Endodermal cell (in vitro differentiated cells): ENCODE data around the gene ISG20. TPM values are rescaled to one million over a fixed set of nuclear protein-coding genes. Genes with fewer than 3 reads are reported as not detected.
A peak's percentile ranks its signal among the peaks of the same experiment; 100 is the strongest.

Source experiments
- DNase-seq: peaks from one replicate; pipeline ENCODE4 v3.0.0-alpha.2; 2017
- H3K27ac ChIP-seq: 2 replicates; pipeline ENCODE4 v1.5.1; 2013; ENCODE audit warnings: mild to moderate bottlenecking, low read depth, low read length, moderate library complexity
- H3K27me3 ChIP-seq: 2 replicates; pipeline ENCODE4 v1.6.1; 2013; ENCODE audit warnings: mild to moderate bottlenecking, low read length, moderate library complexity; ENCODE audit not compliant: insufficient read depth, control insufficient read depth, poor library complexity, severe bottlenecking
- H3K36me3 ChIP-seq: 2 replicates; pipeline ENCODE4 v1.7.0; 2013; ENCODE audit warnings: mild to moderate bottlenecking, low read length, moderate library complexity; ENCODE audit not compliant: control insufficient read depth, insufficient read depth
- H3K4me1 ChIP-seq: one replicate; pipeline ENCODE4 v1.7.0; 2013; ENCODE audit warnings: low read length; ENCODE audit not compliant: control insufficient read depth, insufficient read depth
- H3K4me3 ChIP-seq: 2 replicates; pipeline ENCODE4 v1.5.1; 2013; ENCODE audit warnings: mild to moderate bottlenecking, low read length, moderate library complexity
- H3K9ac ChIP-seq: 2 replicates; pipeline ENCODE4 v1.6.1; 2013; ENCODE audit warnings: mild to moderate bottlenecking, low read length, moderate library complexity; ENCODE audit not compliant: poor library complexity, severe bottlenecking; ENCODE audit errors: extremely low read depth
- H3K9me3 ChIP-seq: 2 replicates; pipeline ENCODE4 v1.6.1; 2013; ENCODE audit warnings: mild to moderate bottlenecking, low read length, moderate library complexity; ENCODE audit not compliant: control insufficient read depth
- H3K27ac Mint-ChIP-seq: 2 replicates; pipeline ENCODE4 v1.8.0; 2020; ENCODE audit warnings: mixed read lengths
- H3K27me3 Mint-ChIP-seq: 2 replicates; pipeline ENCODE4 v1.8.0; 2021; ENCODE audit warnings: mild to moderate bottlenecking, mixed read lengths; ENCODE audit not compliant: insufficient read depth
- H3K36me3 Mint-ChIP-seq: 2 replicates; pipeline ENCODE4 v1.8.0; 2020; ENCODE audit warnings: low read depth, mixed read lengths
- H3K4me1 Mint-ChIP-seq: 2 replicates; pipeline ENCODE4 v1.8.0; 2020; ENCODE audit warnings: mixed read lengths
- H3K4me3 Mint-ChIP-seq: 2 replicates; pipeline ENCODE4 v1.8.0; 2020; ENCODE audit warnings: mild to moderate bottlenecking, moderate library complexity, mixed read lengths
- H3K9me3 Mint-ChIP-seq: 2 replicates; pipeline ENCODE4 v1.8.0; 2020; ENCODE audit warnings: mild to moderate bottlenecking, mixed read lengths
- WGBS, 2 experiments: methylation state at CpG; one replicate each; pipeline versions ENCODE4 v1.1.5 to v1.1.7; 2013; ENCODE audit warnings: missing lambda C conversion rate in 2 of 2, mixed read lengths in 1 of 2; ENCODE audit not compliant: insufficient coverage in 1 of 2, insufficient read length in 1 of 2; 5-methylcytosine and 5-hydroxymethylcytosine counted together
- total RNA-seq, 2 donors: library from RNA; stranded (reverse); fragmentation: NEBNext Ultra II Directional in 1 of 2; extraction: Animal tissue kit (Norgen Biotek cat#: 25700) in 1 of 2; gene quantifications; 2 replicates in 1 of 2; 3 replicates in 1 of 2; pipeline ENCODE4 v1.2.1, GENCODE V29; 2021
- TF ChIP-seq, protein P1 (sequence below): fragments of 200-600 bp; sonication (generic); conservative IDR thresholded peaks from 2 replicates; pipeline ENCODE4 v1.5.0; 2021; ENCODE audit warnings: antibody characterized with exemption, mild to moderate bottlenecking

Gene ISG20
- total RNA-seq, 2 donors from 2014 or later, result 9.3 to 11.4 TPM

DNA sequence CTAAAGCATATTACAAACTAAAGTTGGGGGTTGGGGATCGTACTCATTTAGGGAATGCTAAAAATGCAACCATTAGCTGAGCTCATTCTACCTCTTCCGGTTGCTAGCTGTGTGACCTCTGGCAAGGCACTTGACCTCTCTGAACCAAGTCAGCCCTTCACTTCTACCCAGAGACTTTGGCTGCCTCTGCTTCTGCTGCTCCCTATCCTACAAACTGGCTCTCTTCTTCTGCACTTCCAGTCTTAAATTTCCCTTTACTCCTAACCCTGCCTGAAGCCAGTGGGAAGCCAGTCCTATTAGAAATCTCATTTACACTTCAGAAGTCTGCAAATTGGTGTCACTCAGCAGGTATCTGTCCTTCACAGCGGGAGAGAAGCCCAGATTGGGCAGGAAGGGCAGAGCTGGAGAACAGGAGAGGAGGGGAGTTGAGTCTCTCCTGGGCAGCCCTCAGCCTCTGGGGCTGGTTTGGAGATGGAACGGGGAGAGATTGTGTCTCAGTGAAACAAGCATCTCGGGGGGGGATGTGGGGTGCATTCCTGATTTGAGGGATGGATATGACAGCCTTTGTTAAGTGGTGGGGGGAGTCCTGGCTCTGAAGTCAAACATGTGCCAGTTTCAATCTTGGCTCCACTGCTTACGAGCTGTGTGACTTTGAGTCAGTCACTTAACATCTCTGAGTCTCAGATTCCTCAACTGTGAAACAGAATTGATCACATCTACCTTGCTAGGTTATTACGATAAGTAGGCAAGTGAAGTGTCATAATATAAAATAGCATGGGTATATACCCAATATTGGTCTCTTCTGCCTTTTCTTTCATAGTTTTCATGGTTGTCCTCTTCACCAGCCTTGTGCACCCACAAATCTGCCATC is 25.5 kb upstream of the ISG20 start:
- Mint-ChIP-seq H3K9me3 (no peaks in the 10 kb centered on the region), H3K4me1 (peaks cover 56% of the 10 kb centered on the region), H3K27me3 (peaks cover 2% of the 10 kb centered on the region), H3K4me3 (no peak overlapping the region), H3K27ac (peak overlapping the region; percentile 79), H3K36me3 (peaks cover 51% of the 10 kb centered on the region)
- Histone ChIP-seq H3K27ac (no peak overlapping the region), H3K9ac (no peak overlapping the region), H3K27me3 (no peaks in the 10 kb centered on the region), H3K36me3 (peaks cover 94% of the 10 kb centered on the region), H3K4me1 (peaks cover 23% of the 10 kb centered on the region), H3K9me3 (no peaks in the 10 kb centered on the region), H3K4me3 (no peak overlapping the region)
- TF ChIP-seq, protein P1, sequence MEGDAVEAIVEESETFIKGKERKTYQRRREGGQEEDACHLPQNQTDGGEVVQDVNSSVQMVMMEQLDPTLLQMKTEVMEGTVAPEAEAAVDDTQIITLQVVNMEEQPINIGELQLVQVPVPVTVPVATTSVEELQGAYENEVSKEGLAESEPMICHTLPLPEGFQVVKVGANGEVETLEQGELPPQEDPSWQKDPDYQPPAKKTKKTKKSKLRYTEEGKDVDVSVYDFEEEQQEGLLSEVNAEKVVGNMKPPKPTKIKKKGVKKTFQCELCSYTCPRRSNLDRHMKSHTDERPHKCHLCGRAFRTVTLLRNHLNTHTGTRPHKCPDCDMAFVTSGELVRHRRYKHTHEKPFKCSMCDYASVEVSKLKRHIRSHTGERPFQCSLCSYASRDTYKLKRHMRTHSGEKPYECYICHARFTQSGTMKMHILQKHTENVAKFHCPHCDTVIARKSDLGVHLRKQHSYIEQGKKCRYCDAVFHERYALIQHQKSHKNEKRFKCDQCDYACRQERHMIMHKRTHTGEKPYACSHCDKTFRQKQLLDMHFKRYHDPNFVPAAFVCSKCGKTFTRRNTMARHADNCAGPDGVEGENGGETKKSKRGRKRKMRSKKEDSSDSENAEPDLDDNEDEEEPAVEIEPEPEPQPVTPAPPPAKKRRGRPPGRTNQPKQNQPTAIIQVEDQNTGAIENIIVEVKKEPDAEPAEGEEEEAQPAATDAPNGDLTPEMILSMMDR, result no peak
- DNase-seq, result peak; percentile 96
- 13 to 29% methylated on average over 3 to 7 of the region's 7 CpGs for WGBS, 2 experiments

GRCh38 chr15:88615303-88616107 is 23.3 kb upstream of the ISG20 start:
- Mint-ChIP-seq H3K4me3 (no peak overlapping the region), H3K4me1 (peaks cover 54% of the 10 kb centered on the region), H3K36me3 (peaks cover 51% of the 10 kb centered on the region), H3K27me3 (no peaks in the 10 kb centered on the region), H3K27ac (peak overlapping the region; percentile 88), H3K9me3 (no peaks in the 10 kb centered on the region)
- peaks cover 87% of the 10 kb centered on the region for H3K36me3 ChIP-seq
- no peak overlapping the region for H3K27ac ChIP-seq
- TF ChIP-seq, protein P1, result no peak
- peaks cover 14% of the 10 kb centered on the region for H3K4me1 ChIP-seq
- no peaks in the 10 kb centered on the region for H3K27me3 ChIP-seq
- H3K4me3 ChIP-seq, result no peak overlapping the region
- no peak for DNase-seq
- 82 to 88% methylated on average over 8 to 11 of the region's 11 CpGs for WGBS, 2 experiments
- no peaks in the 10 kb centered on the region for H3K9me3 ChIP-seq
- H3K9ac ChIP-seq, result no peak overlapping the region

DNA sequence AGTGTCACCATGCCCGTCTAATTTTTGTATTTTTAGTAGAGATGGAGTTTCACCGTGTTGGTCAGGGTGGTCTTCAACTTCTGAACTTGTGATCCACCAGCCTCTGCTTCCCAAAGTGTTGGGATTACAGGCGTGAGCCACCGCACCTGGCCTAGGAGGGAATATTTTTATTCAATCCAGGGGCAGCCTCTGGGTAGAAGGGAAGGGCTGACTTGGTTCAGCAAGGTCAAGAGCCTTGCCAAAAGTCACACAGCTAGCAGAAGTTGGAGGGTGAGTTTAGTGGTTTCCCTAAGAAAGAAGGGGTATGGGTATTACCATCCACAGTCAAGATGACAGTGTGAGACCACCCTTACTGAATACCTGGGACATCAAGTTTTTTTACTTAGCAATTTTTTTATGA is 22.6 kb upstream of the ISG20 start:
- no peaks in the 10 kb centered on the region for H3K27me3 ChIP-seq
- no peak for DNase-seq
- WGBS, 2 experiments, result 80 to 89% methylated on average over 4 of the region's 4 CpGs
- H3K9me3 ChIP-seq, result no peaks in the 10 kb centered on the region
- TF ChIP-seq, protein P1, result no peak
- Mint-ChIP-seq H3K36me3 (peaks cover 51% of the 10 kb centered on the region), H3K4me3 (no peak overlapping the region), H3K27me3 (no peaks in the 10 kb centered on the region), H3K27ac (peak overlapping the region; percentile 88), H3K9me3 (no peaks in the 10 kb centered on the region), H3K4me1 (peaks cover 53% of the 10 kb centered on the region)
- no peak overlapping the region for H3K9ac ChIP-seq
- no peak overlapping the region for H3K27ac ChIP-seq
- H3K4me3 ChIP-seq, result no peak overlapping the region
- peaks cover 79% of the 10 kb centered on the region for H3K36me3 ChIP-seq
- H3K4me1 ChIP-seq, result peaks cover 14% of the 10 kb centered on the region
